GM12865 (cell line): Measurements from ENCODE around the gene BANF1.
"Not testable (repeated sequence)": the region's sequence is repeated elsewhere in the genome, so short reads cannot be mapped to it uniquely, and the experiment has no call there.

Source experiments
- DNase-seq: peaks from one replicate; pipeline ENCODE4 v3.0.0; 2010; ENCODE audit warnings: low read depth
- H3K4me3 ChIP-seq: 2 replicates; pipeline ENCODE4 v1.5.1; 2011; ENCODE audit warnings: mild to moderate bottlenecking, low read depth, low read length, control low read depth
- CTCF ChIP-seq: IDR thresholded peaks from 2 replicates; pipeline ENCODE4 v1.5.1; 2011; ENCODE audit warnings: low read length, control low read depth, low read depth, inconsistent platforms; ENCODE audit not compliant: insufficient read depth; ENCODE audit errors: missing control alignments

BANF1 gene

GRCh38 chr11:66006134-66006890, 4.0 kb downstream of the BANF1 start:
- TF ChIP-seq CTCF: no peak
- no peak for DNase-seq
- no peak overlapping the region for H3K4me3 ChIP-seq

GRCh38 chr11:66006891-66007176, 4.5 kb downstream of the BANF1 start:
- no peak for DNase-seq
- TF ChIP-seq CTCF: no peak
- no peak overlapping the region for H3K4me3 ChIP-seq

GRCh38 chr11:66007201-66007634, 4.9 kb downstream of the BANF1 start:
- no peak for TF ChIP-seq CTCF
- no peak for DNase-seq

GRCh38 chr11:66008095-66008467, 5.8 kb downstream of the BANF1 start:
- no peak overlapping the region for H3K4me3 ChIP-seq
- no peak for TF ChIP-seq CTCF
- DNase-seq: no peak

More at GRCh38 chr11:66007201-66007634, 4.9 kb downstream of the BANF1 start:
- H3K4me3 ChIP-seq: no peak overlapping the region

- no peak overlapping the region for H3K4me3 ChIP-seq
- DNase-seq: no peak
- no peak for TF ChIP-seq CTCF
Observed at GRCh38 chr11:66008468-66009101, 6.3 kb downstream of the BANF1 start.

GRCh38 chr11:66010036-66010435, 7.7 kb downstream of the BANF1 start:
- not testable (repeated sequence) for H3K4me3 ChIP-seq, DNase-seq

GRCh38 chr11:66011239-66011784, 9.0 kb downstream of the BANF1 start:
- TF ChIP-seq CTCF: no peak
- no peak for DNase-seq
- no peak overlapping the region for H3K4me3 ChIP-seq
